ENCODE measurements around the gene JMJD6.
A peak's percentile ranks its signal among the peaks of the same experiment; 100 is the strongest.

The JMJD6 gene

DNA sequence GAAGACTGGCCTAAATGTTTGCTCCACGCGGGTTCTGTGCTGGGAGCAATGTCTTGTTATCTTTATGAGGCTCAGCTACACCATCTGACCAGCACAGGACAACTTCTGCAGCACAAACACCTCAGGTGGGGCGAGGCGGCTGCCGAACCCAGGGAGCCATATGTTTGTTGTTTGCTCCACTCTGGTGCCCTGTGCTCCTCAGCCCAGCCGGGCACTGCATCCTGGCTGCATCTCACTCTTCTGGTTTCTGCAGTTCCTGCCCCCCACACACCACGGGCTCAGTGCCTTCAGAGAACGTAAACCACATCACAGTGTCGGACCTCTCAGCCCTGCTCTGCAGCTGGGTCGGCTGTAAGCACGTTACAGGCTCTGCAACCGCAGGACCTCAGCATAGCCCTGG lies 48.1 kb downstream of the JMJD6 start:
- no peak for DNase-seq (ENCODE audit: low spot score)

GRCh38 chr17:76677406-76677805 lies 49.0 kb downstream of the JMJD6 start:
- DNase-seq (ENCODE audit: low spot score), result no peak

DNA sequence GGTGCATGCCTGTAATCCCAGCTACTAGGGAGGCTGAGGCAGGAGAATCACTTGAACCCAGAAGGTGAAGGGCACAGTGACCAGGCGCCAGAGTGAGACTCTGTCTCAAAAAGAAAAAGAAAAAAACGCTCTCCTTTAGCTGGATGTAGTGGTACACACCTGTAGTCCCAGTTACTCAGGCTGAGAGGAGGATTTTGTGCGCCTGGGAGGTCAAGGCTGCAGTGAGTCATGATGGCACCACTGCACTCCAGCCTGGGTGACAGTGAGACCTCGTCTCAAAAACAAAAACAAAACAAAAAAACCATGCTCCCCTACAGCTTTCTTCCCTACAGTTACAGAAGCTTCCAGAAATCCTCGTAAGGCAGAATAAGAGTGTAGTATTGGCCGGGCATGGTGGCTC lies 49.8 kb downstream of the JMJD6 start:
- DNase-seq (ENCODE audit: low spot score), result no peak

- DNase-seq (ENCODE audit: low spot score), result no peak
Observed at GRCh38 chr17:76675648-76676047, 50.8 kb downstream of the JMJD6 start.

- no peak for DNase-seq (ENCODE audit: low spot score)
Observed at GRCh38 chr17:76674600-76674999, 51.8 kb downstream of the JMJD6 start.

GRCh38 chr17:76673729-76674128 lies 52.7 kb downstream of the JMJD6 start:
- no peak for DNase-seq (ENCODE audit: low spot score)

- DNase-seq (ENCODE audit: low spot score), result no peak
Observed at GRCh38 chr17:76672892-76673291, 53.5 kb downstream of the JMJD6 start.

GRCh38 chr17:76672270-76672851 lies 54.0 kb downstream of the JMJD6 start:
- DNase-seq (ENCODE audit: low spot score), result peak; percentile 31

GRCh38 chr17:76671912-76672262 lies 54.5 kb downstream of the JMJD6 start:
- no peak for DNase-seq (ENCODE audit: low spot score)

DNA sequence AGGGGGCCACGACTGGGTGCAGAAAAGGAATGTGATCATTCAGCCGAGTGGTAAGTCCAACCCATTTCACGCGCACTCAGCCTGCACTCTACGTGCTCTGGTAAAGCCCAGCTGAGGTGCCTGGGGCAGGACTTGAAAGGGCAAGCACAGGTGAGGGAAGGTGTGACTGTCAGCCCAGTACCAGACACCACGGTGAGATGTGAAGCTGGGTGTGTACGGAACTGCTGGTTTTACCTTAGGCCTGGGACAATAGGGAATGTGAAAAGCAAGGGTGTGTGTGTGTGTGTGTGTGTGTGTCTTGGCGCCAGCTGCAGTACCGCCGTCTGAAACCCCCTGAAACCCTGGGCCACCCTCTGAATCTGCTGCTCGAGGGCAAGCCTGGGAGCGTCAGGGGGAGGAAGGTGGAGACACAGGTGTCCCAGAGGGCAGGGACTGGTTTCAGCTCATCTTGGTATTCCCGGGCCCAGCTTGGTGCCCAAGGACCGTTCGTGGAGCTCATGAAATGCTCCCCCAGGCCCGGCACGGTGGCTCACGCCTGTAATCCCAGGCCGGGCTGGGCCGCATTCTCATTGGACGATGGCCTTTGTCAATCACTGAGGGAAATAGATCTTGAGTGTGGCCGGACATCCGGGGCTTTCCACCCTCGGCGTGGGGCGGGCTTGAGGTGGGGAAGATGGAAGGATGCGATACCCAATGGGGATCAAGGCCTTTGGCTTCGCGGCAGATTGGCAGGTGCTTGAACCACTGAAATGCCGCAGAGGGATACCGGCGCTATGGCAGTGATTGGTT lies 55.1 kb downstream of the JMJD6 start:
- DNase-seq (ENCODE audit: low spot score), result peak; percentile 99

GRCh38 chr17:76670718-76671122 lies 55.7 kb downstream of the JMJD6 start:
- DNase-seq (ENCODE audit: low spot score), result no peak

- no peak for DNase-seq (ENCODE audit: low spot score)
Observed at GRCh38 chr17:76670020-76670717, 56.2 kb downstream of the JMJD6 start.

Measured in COLO829 (cell line).